Measurements from ENCODE around the gene BPIFA3.

GRCh38 chr20:33242319-33243100 lies 25.4 kb downstream of the BPIFA3 start:
- TF ChIP-seq EZH2 (IDR thresholded peaks at IDR 0.05; ENCODE audit: borderline replicate concordance, low read depth, low read length): no peak
- no peak for TF ChIP-seq ZNF146 (CRISPR knock-in tag; IDR thresholded peaks at IDR 0.05; ENCODE audit: unreplicated experiment)
- no peak for TF ChIP-seq MEF2A (IDR thresholded peaks at IDR 0.05; ENCODE audit: control insufficient read depth, low read depth, low read length)
- no peak for TF ChIP-seq CTCF (IDR thresholded peaks at IDR 0.05 in 2 of 3, conservative IDR thresholded peaks at IDR 0.05 in 1 of 3; ENCODE audit: insufficient read depth in 2 of 3, low read depth in 1 of 3, low read length in 3 of 3)
- no peak for TF ChIP-seq POLR2A (conservative IDR thresholded peaks at IDR 0.05)
- no peak for TF ChIP-seq WHSC1 (IDR thresholded peaks at IDR 0.05; ENCODE audit: low read length)
- no peak for TF ChIP-seq CBX5 (IDR thresholded peaks at IDR 0.05; ENCODE audit: borderline replicate concordance, low read depth)
- no peak for TF ChIP-seq MLX (CRISPR knock-in tag; conservative IDR thresholded peaks at IDR 0.05)
- no peak for TF ChIP-seq ZNF124 (CRISPR knock-in tag; IDR thresholded peaks at IDR 0.05)

Measured in K562 (cell line).